Esophagus muscularis mucosa (tissue), 4 donors: ENCODE data around the gene SGTB. TPM values are rescaled to one million over a fixed set of nuclear protein-coding genes. Genes with fewer than 3 reads are reported as not detected.

Experiments used
- DNase-seq: peaks from one replicate; pipeline ENCODE4 v3.0.0-alpha.2; 2017; ENCODE audit errors: extremely low spot score
- H3K27ac ChIP-seq, 4 donors: fragments of 200-600 bp; sonication (generic); replicated peaks in 1 of 4; 1 replicate in 3 of 4; 2 replicates in 1 of 4; pipeline ENCODE4 v1.5.1; 2016 to 2019; ENCODE audit warnings: mild to moderate bottlenecking in 1 of 4
- H3K27me3 ChIP-seq, 4 donors: fragments of 200-600 bp; sonication (generic); one replicate each; pipeline versions ENCODE4 v1.5.1 to v1.6.0; 2016 to 2019
- H3K36me3 ChIP-seq, 4 donors: fragments of 200-600 bp; sonication (generic); one replicate each; pipeline ENCODE4 v1.5.1; 2016 to 2019
- H3K4me1 ChIP-seq, 4 donors: fragments of 200-600 bp; sonication (generic); one replicate each; pipeline ENCODE4 v1.5.1; 2016 to 2019
- H3K4me3 ChIP-seq, 4 donors: fragments of 200-600 bp; sonication (generic); 1 replicate in 2 of 4; 2 replicates in 2 of 4; pipeline ENCODE4 v1.5.1; 2016 to 2019; ENCODE audit warnings: mild to moderate bottlenecking in 4 of 4, moderate library complexity in 1 of 4
- H3K9me3 ChIP-seq, 4 donors: fragments of 200-600 bp; sonication (generic); 1 replicate in 3 of 4; 2 replicates in 1 of 4; pipeline ENCODE4 v1.5.1; 2016 to 2019
- CTCF ChIP-seq, 3 experiments: fragments of 200-600 bp in 2 of 3; fragments of 450-650 bp in 1 of 3; sonication (generic) in 2 of 3; IDR thresholded peaks; one replicate each; pipeline ENCODE4 v1.5.1; 2017 to 2019; ENCODE audit warnings: antibody characterized with exemption in 3 of 3, mild to moderate bottlenecking in 2 of 3, moderate library complexity in 1 of 3
- EP300 ChIP-seq: sonication (generic); formaldehyde crosslinking; IDR thresholded peaks from one replicate; pipeline ENCODE4 v1.6.1; 2017; ENCODE audit warnings: antibody characterized with exemption
- POLR2A ChIP-seq: fragments of 450-650 bp; IDR thresholded peaks from one replicate; pipeline ENCODE4 v1.6.1; 2017; ENCODE audit warnings: antibody characterized with exemption, moderate library complexity, mild to moderate bottlenecking, low read depth
- POLR2AphosphoS5 ChIP-seq, 2 donors: sonication (generic); formaldehyde crosslinking; IDR thresholded peaks; one replicate each; pipeline ENCODE4 v1.6.1; 2017; ENCODE audit warnings: antibody characterized with exemption in 2 of 2
- WGBS: methylation state at CpG from one replicate; pipeline ENCODE4 v1.1.5; 2018; 5-methylcytosine and 5-hydroxymethylcytosine counted together
- intact Hi-C: fragments of 100-400 bp; cut with DNase I; formaldehyde crosslinking; loops from one replicate; pipeline ENCODE4 v1.15.1; 2023
- total RNA-seq, 4 donors: library from RNA; depleted of rRNA; stranded (reverse); fragments of >200 nt; gene quantifications; one replicate each; pipeline versions ENCODE4 v1.1.0 to v1.2.1, GENCODE V29; 2016

The SGTB gene
- total RNA-seq: 10 to 100 TPM; 11.4 to 16.5 (median 14.4) TPM

GRCh38 chr5:65721720-65722574 lies at the start of gene SGTB, which contains the start of gene NLN:
Gene SGTB (minus strand): TSS chr5:65722109. CDS start chr5:65720807, 1,302 bp downstream.
Gene NLN (plus strand): TSS chr5:65722205. CDS start chr5:65722374, 169 bp downstream.
- Histone ChIP-seq H3K36me3 (peaks cover 0 to 13% (median 0%) of the 10 kb centered on the region in 4 donors), H3K27ac (peak within 1 kb of the TSS; percentile 75 to 86 (median 80)), H3K27me3 (no peaks in the 10 kb centered on the region), H3K4me3 (peak within 1 kb of the TSS; percentile 77 to 99 (median 91)), H3K4me1 (peaks cover 10 to 35% (median 28%) of the 10 kb centered on the region in 4 donors), H3K9me3 (no peaks in the 10 kb centered on the region)
- WGBS: 0% methylated on average over 23 of the region's 92 CpGs
- intact Hi-C loops: loop anchor here (5.0 kb wide), 2 partner anchors 205 to 420 kb away; partner anchors contain the start of genes ERBIN and SREK1
- DNase-seq: peak; percentile 95
- no peak for TF ChIP-seq POLR2A
- no peak for TF ChIP-seq EP300
- peak; percentile 18 to 19 for TF ChIP-seq POLR2AphosphoS5 (IDR thresholded peaks at IDR 0.05)
- TF ChIP-seq CTCF (IDR thresholded peaks at IDR 0.05): no peak

- Histone ChIP-seq H3K36me3 (peaks cover 0 to 16% (median 5%) of the 10 kb centered on the region in 4 donors), H3K4me1 (no peaks in the 10 kb centered on the region), H3K27me3 (no peaks in the 10 kb centered on the region), H3K4me3 (no peak overlapping the region), H3K9me3 (no peaks in the 10 kb centered on the region), H3K27ac (no peak overlapping the region)
- no peak for DNase-seq
- WGBS: 93% methylated on average over 2 of the region's 2 CpGs
- intact Hi-C loops: no loop called here
- TF ChIP-seq POLR2A (no peak), POLR2AphosphoS5 (IDR thresholded peaks at IDR 0.05) (no peak), CTCF (IDR thresholded peaks at IDR 0.05) (no peak), EP300 (no peak)
These were observed 49.4 kb upstream of the SGTB start for GRCh38 chr5:65771266-65771665.

- TF ChIP-seq EP300: no peak
- TF ChIP-seq POLR2AphosphoS5 (IDR thresholded peaks at IDR 0.05): no peak
- TF ChIP-seq POLR2A: no peak
- TF ChIP-seq CTCF (IDR thresholded peaks at IDR 0.05): no peak
These were observed 47.6 kb upstream of the SGTB start for GRCh38 chr5:65769539-65769938.

GRCh38 chr5:65768723-65769346 lies 46.9 kb upstream of the SGTB start:
- Histone ChIP-seq H3K4me3 (no peak overlapping the region), H3K9me3 (no peaks in the 10 kb centered on the region), H3K36me3 (peaks cover 0 to 9% (median 0%) of the 10 kb centered on the region in 4 donors), H3K27me3 (no peaks in the 10 kb centered on the region), H3K4me1 (no peaks in the 10 kb centered on the region), H3K27ac (no peak overlapping the region)
- peak; percentile 24 for DNase-seq
- 99% methylated on average over 7 of the region's 7 CpGs for WGBS
- no peak for TF ChIP-seq POLR2A
- TF ChIP-seq CTCF (IDR thresholded peaks at IDR 0.05): no peak
- TF ChIP-seq POLR2AphosphoS5 (IDR thresholded peaks at IDR 0.05): no peak
- no peak for TF ChIP-seq EP300
- intact Hi-C loops: no loop called here

More at GRCh38 chr5:65769539-65769938, 47.6 kb upstream of the SGTB start:
- H3K36me3 ChIP-seq: peaks cover 0 to 9% (median 0%) of the 10 kb centered on the region in 4 donors
- DNase-seq: peak; percentile 34
- H3K4me1 ChIP-seq: no peaks in the 10 kb centered on the region
- no peaks in the 10 kb centered on the region for H3K27me3 ChIP-seq
- no peak overlapping the region for H3K27ac ChIP-seq
- intact Hi-C loops: no loop called here
- H3K4me3 ChIP-seq: no peak overlapping the region
- WGBS: 0% methylated on average over 1 of the region's 1 CpG
- no peaks in the 10 kb centered on the region for H3K9me3 ChIP-seq
